Upper lobe of left lung (tissue), 6 donors: Measurements from ENCODE around the gene TRIM74. TPM values are rescaled to one million over a fixed set of nuclear protein-coding genes. Genes with fewer than 3 reads are reported as not detected.
"Not testable (repeated sequence)": the region's sequence is repeated elsewhere in the genome, so short reads cannot be mapped to it uniquely, and the experiment has no call there.

ENCODE experiments used
- ATAC-seq, 2 donors: fragments of 200-7000 bp; cut with Tn5 transposase; one replicate each; pipeline ENCODE4 v1.9.1; 2022; ENCODE audit warnings: mild to moderate bottlenecking in 2 of 2, moderate library complexity in 2 of 2; ENCODE audit not compliant: low FRiP score in 2 of 2
- DNase-seq, 2 donors: peaks; one replicate each; pipeline ENCODE4 v3.0.0-alpha.2; 2019 to 2020
- H3K27ac ChIP-seq, 4 donors: fragments of 200-600 bp; sonication (generic); one replicate each; pipeline ENCODE4 v1.5.1; 2016 to 2019
- H3K27me3 ChIP-seq, 4 donors: fragments of 200-600 bp; sonication (generic); one replicate each; pipeline ENCODE4 v1.5.1; 2017 to 2019
- H3K36me3 ChIP-seq, 4 donors: fragments of 200-600 bp; sonication (generic); one replicate each; pipeline ENCODE4 v1.5.1; 2016 to 2019
- H3K4me1 ChIP-seq, 4 donors: fragments of 200-600 bp; sonication (generic); one replicate each; pipeline ENCODE4 v1.5.1; 2018 to 2019
- H3K4me3 ChIP-seq, 4 donors: fragments of 200-600 bp; sonication (generic); one replicate each; pipeline ENCODE4 v1.5.1; 2017 to 2019; ENCODE audit warnings: mild to moderate bottlenecking in 2 of 4, moderate library complexity in 1 of 4
- H3K9me3 ChIP-seq, 4 donors: fragments of 200-600 bp; sonication (generic); one replicate each; pipeline ENCODE4 v1.5.1; 2018 to 2019
- WGBS, 2 donors: methylation state at CpG; one replicate each; pipeline ENCODE4 v1.1.5; 2017 to 2018; 5-methylcytosine and 5-hydroxymethylcytosine counted together
- small RNA-seq, 4 donors: library from RNA; depleted of rRNA; stranded (forward); fragments of <200 nt; gene quantifications; one replicate each; pipeline ENCODE3, GENCODE V24; 2016
- total RNA-seq, 6 donors: library from RNA; depleted of rRNA in 4 of 6; stranded (reverse); fragments of >200 nt in 4 of 6; gene quantifications; one replicate each; pipeline versions ENCODE4 v1.1.0 to v1.2.1, GENCODE V29; 2016 to 2021
- TF ChIP-seq, protein P1 (sequence below), 6 experiments: fragments of 450-650 bp in 4 of 6; fragments of 200-600 bp in 2 of 6; sonication (generic) in 2 of 6; IDR thresholded peaks; one replicate each; pipeline ENCODE4 v1.5.1; 2016 to 2019; ENCODE audit warnings: antibody characterized with exemption in 6 of 6
- donor health status: DM: no; HTN: no; CAD: no; lungs with moderate emphysema.
- donor health status: DM: no; HTN: yes; CAD: no; lungs with severe emphysema.

TRIM74 gene
- total RNA-seq, 6 donors from 2014 or later = 0.60 to 9.4 (median 1.2) TPM; not detected in 3

GRCh38 chr7:72914756-72915525 lies 54.3 kb downstream of the TRIM74 start:
- H3K9me3 ChIP-seq, H3K27ac ChIP-seq, H3K4me3 ChIP-seq, H3K27me3 ChIP-seq: not testable (repeated sequence)
- 68 to 70% methylated on average over 9 of the region's 9 CpGs for WGBS, 2 donors
- TF ChIP-seq, protein P1, sequence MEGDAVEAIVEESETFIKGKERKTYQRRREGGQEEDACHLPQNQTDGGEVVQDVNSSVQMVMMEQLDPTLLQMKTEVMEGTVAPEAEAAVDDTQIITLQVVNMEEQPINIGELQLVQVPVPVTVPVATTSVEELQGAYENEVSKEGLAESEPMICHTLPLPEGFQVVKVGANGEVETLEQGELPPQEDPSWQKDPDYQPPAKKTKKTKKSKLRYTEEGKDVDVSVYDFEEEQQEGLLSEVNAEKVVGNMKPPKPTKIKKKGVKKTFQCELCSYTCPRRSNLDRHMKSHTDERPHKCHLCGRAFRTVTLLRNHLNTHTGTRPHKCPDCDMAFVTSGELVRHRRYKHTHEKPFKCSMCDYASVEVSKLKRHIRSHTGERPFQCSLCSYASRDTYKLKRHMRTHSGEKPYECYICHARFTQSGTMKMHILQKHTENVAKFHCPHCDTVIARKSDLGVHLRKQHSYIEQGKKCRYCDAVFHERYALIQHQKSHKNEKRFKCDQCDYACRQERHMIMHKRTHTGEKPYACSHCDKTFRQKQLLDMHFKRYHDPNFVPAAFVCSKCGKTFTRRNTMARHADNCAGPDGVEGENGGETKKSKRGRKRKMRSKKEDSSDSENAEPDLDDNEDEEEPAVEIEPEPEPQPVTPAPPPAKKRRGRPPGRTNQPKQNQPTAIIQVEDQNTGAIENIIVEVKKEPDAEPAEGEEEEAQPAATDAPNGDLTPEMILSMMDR (IDR thresholded peaks at IDR 0.05) = peak; percentile 34 to 69 (median 56)
- Histone ChIP-seq H3K4me1 (peaks cover 0 to 15% (median 6%) of the 10 kb centered on the region in 4 donors), H3K36me3 (peaks cover 0 to 29% (median 13%) of the 10 kb centered on the region in 4 donors)
- DNase-seq = peak in 1 of 2 donors; percentile 31
- peak; percentile 81 to 87 for ATAC-seq

- H3K4me1 ChIP-seq = peaks cover 0 to 15% (median 6%) of the 10 kb centered on the region in 4 donors
- peaks cover 0 to 29% (median 13%) of the 10 kb centered on the region in 4 donors for H3K36me3 ChIP-seq
- WGBS, 2 donors = 86 to 92% methylated on average over 10 of the region's 10 CpGs
- not testable (repeated sequence) for H3K27me3 ChIP-seq, ATAC-seq, DNase-seq, H3K27ac ChIP-seq, H3K4me3 ChIP-seq, H3K9me3 ChIP-seq
Measured at GRCh38 chr7:72913750-72914149, 55.5 kb downstream of the TRIM74 start.

DNA sequence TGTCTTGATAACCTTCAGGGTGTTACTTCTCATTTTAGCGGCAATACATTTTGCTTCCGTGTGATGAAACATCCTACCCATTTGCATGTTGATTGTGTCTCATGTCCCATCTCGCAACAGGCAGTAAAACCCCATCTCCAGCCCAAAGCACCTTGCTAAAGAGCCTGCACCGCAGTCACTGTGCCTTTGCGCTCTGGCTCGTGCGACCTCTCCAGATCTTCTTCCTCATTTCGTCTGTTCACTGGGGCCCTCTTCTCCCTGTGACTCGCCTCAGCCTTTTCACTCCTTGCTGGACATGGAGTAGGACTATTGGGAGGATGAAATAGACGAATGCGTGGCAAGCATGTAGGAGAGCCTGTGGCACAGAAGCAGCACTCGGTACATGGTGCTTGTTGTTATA lies 57.9 kb downstream of the TRIM74 start:
- peaks cover 0 to 33% (median 13%) of the 10 kb centered on the region in 4 donors for H3K36me3 ChIP-seq
- not testable (repeated sequence) for H3K27ac ChIP-seq, H3K27me3 ChIP-seq, H3K4me1 ChIP-seq, H3K9me3 ChIP-seq, H3K4me3 ChIP-seq, ATAC-seq
- peak in 1 of 2 donors; percentile 24 for DNase-seq
- 87 to 91% methylated on average over 3 to 10 of the region's 12 CpGs for WGBS, 2 donors

Small RNA genes lying within 50 kb of the gene (small RNA-seq; reads per million reads assigned to genes)
- gene RF00019 = 0 reads per million in 4 donors

Other genes starting within 250 kb of the TRIM74 start
- 10 to 100 TPM in 2 of 6 donors, 1 to 10 TPM in 4; 2.4 to 22.0 (median 4.5) TPM for gene TYW1B, start 141.3 kb downstream of the TRIM74 start, total RNA-seq
- gene POM121, start 44.4 kb downstream of the TRIM74 start, total RNA-seq = 10 to 100 TPM; 25.5 to 37.2 (median 32.8) TPM
- gene SPDYE8, start 60.3 kb upstream of the TRIM74 start, total RNA-seq = not detected
- gene SPDYE11, start 88.4 kb upstream of the TRIM74 start, total RNA-seq = not detected
- gene SPDYE9, start 116.6 kb upstream of the TRIM74 start, total RNA-seq = not detected